AG04449 (cell line): ENCODE data around the gene CHRM4.

Experiments
- CTCF ChIA-PET: fragments of 350-600 bp; formaldehyde crosslinking; extraction: SDS; loops from one replicate; lab custom pipeline; 2021; ENCODE audit warnings: antibody characterized with exemption; lab: Yijun Ruan, JAX
- POLR2A ChIA-PET: fragments of 400-600, 350-600 bp; formaldehyde crosslinking; extraction: SDS; loops from one replicate; lab custom pipeline; 2020; ENCODE audit warnings: antibody characterized with exemption, inconsistent platforms; lab: Yijun Ruan, JAX
- DNase-seq: peaks from one replicate; pipeline ENCODE4 v3.0.0-alpha.2; 2010; ENCODE audit warnings: low read depth, low spot score
- H3K4me3 ChIP-seq: 2 replicates; pipeline ENCODE4 v1.5.1; 2011; ENCODE audit warnings: low read depth, mild to moderate bottlenecking, control low read depth, low read length
- CTCF ChIP-seq: IDR thresholded peaks from one replicate; pipeline ENCODE4 v1.5.1; 2011; ENCODE audit warnings: mild to moderate bottlenecking, moderate library complexity, low read length, control low read depth, inconsistent platforms; ENCODE audit not compliant: insufficient read depth; ENCODE audit errors: missing control alignments

The CHRM4 gene

GRCh38 chr11:46408407-46408986, 16.9 kb upstream of the CHRM4 start:
- no peak for DNase-seq
- ChIA-PET POLR2A (no interaction called here), CTCF (interaction anchor here (1.3 to 2.5 kb wide), 3 partner anchors 16 to 21 kb away, joined by 5 to 11 read pairs (median 9); partner anchors contain the start of gene CHRM4)
- H3K4me3 ChIP-seq = no peak overlapping the region
- TF ChIP-seq CTCF = no peak

GRCh38 chr11:46407635-46408034, 16.1 kb upstream of the CHRM4 start:
- ChIA-PET CTCF (interaction anchor here (1.1 to 2.5 kb wide), 2 partner anchors 10 to 18 kb away, joined by 3 to 11 read pairs; no protein-coding TSS in a partner anchor), POLR2A (interaction anchor here (0.6 kb wide), 1 partner anchor 70 kb away, joined by 3 read pairs; no protein-coding TSS in a partner anchor)
- DNase-seq = no peak
- TF ChIP-seq CTCF = no peak
- H3K4me3 ChIP-seq = no peak overlapping the region

GRCh38 chr11:46404476-46405017, 13.0 kb upstream of the CHRM4 start:
- H3K4me3 ChIP-seq = no peak overlapping the region
- POLR2A ChIA-PET = no interaction called here
- CTCF ChIA-PET = interaction anchor here (1.3 to 2.5 kb wide), 7 partner anchors 13 to 133 kb away, joined by 4 to 21 read pairs (median 8); partner anchors contain the start of gene CHRM4
- DNase-seq = no peak
- TF ChIP-seq CTCF = no peak

GRCh38 chr11:46402957-46403902, 11.7 kb upstream of the CHRM4 start:
- CTCF ChIA-PET = interaction anchor here (0.7 to 2.5 kb wide), 7 partner anchors 11 to 185 kb away, joined by 3 to 21 read pairs (median 6); partner anchors contain the start of gene CHRM4
- no peak for DNase-seq

GRCh38 chr11:46397526-46397925, 6.0 kb upstream of the CHRM4 start:
- TF ChIP-seq CTCF = no peak
- ChIA-PET CTCF (interaction anchor here (1.6 to 4.0 kb wide), 3 partner anchors 9 to 29 kb away, joined by 3 to 34 read pairs (median 5); no protein-coding TSS in a partner anchor), POLR2A (no interaction called here)
- no peak for DNase-seq
- no peak overlapping the region for H3K4me3 ChIP-seq

More at GRCh38 chr11:46402957-46403902, 11.7 kb upstream of the CHRM4 start:
- H3K4me3 ChIP-seq = no peak overlapping the region
- no peak for TF ChIP-seq CTCF
- POLR2A ChIA-PET = no interaction called here
